Activated CD8-positive, alpha-beta T cell treated with anti-CD3 and anti-CD28 coated beads for 36 hours (primary cell): Measurements from ENCODE around the gene SORL1. TPM values are rescaled to one million over a fixed set of nuclear protein-coding genes. Genes with fewer than 3 reads are reported as not detected.

Experiments used
- ATAC-seq: fragments of 200-7000 bp; cut with Tn5 transposase; one replicate; pipeline ENCODE4 v1.10.0; 2021; ENCODE audit warnings: mild to moderate bottlenecking, moderate library complexity
- CTCF ChIA-PET: fragments of 350-600 bp; sonication (Branson Sonifier 250); formaldehyde crosslinking; loops from one replicate; lab custom pipeline; 2021; ENCODE audit warnings: antibody characterized with exemption; lab: Charles Lee
- POLR2A ChIA-PET: fragments of 350-600 bp; sonication (Branson Sonifier 250); formaldehyde crosslinking; loops from one replicate; lab custom pipeline; 2021; ENCODE audit warnings: antibody characterized with exemption; lab: Charles Lee
- DNase-seq: peaks from one replicate; pipeline ENCODE4 v3.0.0-alpha.2; 2020
- H3K27ac Mint-ChIP-seq: one replicate; pipeline ENCODE4 v1.8.0; 2021; ENCODE audit warnings: mild to moderate bottlenecking, mixed read lengths
- H3K27me3 Mint-ChIP-seq: one replicate; pipeline ENCODE4 v1.8.0; 2021; ENCODE audit warnings: mixed read lengths
- H3K36me3 Mint-ChIP-seq: one replicate; pipeline ENCODE4 v1.8.0; 2021; ENCODE audit warnings: low read depth, mixed read lengths
- H3K4me1 Mint-ChIP-seq: one replicate; pipeline ENCODE4 v1.8.0; 2021; ENCODE audit warnings: low read depth, mixed read lengths
- H3K4me3 Mint-ChIP-seq: one replicate; pipeline ENCODE4 v1.8.0; 2021; ENCODE audit warnings: mild to moderate bottlenecking, moderate library complexity, mixed read lengths
- H3K9me3 Mint-ChIP-seq: one replicate; pipeline ENCODE4 v1.8.0; 2021; ENCODE audit warnings: mixed read lengths
- intact Hi-C: fragments of 100-400 bp; cut with micrococcal nuclease; formaldehyde crosslinking; loops from one replicate; pipeline ENCODE4 v1.10.0; 2022
- total RNA-seq, 2 experiments: library from RNA; stranded (reverse); gene quantifications; one replicate each; pipeline ENCODE4 v1.2.3, GENCODE V29; 2021
- TF ChIP-seq, protein P1 (sequence below): fragments of 200-600 bp; IDR thresholded peaks from one replicate; pipeline ENCODE4 v1.8.0; 2022; ENCODE audit warnings: antibody characterized with exemption, mild to moderate bottlenecking

SORL1 gene
- total RNA-seq, 2 experiments from 2014 or later: 61.1 to 64.6 TPM

DNA sequence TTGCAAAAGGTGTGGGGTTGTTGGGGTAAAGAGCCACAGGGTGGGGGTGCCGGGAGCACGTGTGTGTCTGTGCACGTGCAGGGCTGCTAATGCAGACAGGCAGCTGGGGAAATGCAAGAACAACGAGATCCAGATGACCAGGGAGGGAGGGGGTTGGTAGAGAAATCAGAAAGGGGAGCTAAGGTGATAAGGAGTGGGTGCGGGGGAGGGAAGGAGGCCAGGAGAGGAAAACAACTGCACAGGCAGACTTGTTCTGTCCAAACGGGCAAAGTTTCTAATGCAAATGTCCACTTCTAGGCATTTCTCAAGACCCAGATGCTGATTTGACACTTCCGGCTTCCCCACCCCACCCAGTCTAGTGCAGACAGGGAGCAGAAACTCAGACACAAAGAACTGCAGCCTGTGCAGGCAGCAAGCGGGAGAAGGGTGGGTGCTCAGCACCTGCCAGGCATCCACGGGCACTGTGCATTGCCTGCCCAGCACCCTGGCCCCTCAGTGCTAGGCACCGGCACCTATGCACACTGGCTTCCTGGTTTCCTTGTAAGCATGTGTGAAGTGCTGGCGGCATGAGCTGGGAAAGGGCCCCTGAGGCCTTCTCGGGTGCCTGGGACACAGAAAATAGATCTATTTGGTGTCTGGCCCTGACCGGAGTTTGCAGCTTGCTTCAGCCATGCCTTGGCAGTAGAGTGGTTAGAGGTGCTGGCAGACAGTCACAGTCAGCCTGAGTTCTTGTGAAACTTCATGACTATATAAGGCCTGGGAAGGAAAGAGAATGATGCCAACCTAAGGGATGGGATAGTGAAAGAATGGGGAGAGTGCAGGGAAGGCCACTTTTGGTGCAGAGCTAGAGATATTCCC, 220.7 kb downstream of the SORL1 start:
- H3K36me3 Mint-ChIP-seq: no peaks in the 10 kb centered on the region
- TF ChIP-seq, protein P1, sequence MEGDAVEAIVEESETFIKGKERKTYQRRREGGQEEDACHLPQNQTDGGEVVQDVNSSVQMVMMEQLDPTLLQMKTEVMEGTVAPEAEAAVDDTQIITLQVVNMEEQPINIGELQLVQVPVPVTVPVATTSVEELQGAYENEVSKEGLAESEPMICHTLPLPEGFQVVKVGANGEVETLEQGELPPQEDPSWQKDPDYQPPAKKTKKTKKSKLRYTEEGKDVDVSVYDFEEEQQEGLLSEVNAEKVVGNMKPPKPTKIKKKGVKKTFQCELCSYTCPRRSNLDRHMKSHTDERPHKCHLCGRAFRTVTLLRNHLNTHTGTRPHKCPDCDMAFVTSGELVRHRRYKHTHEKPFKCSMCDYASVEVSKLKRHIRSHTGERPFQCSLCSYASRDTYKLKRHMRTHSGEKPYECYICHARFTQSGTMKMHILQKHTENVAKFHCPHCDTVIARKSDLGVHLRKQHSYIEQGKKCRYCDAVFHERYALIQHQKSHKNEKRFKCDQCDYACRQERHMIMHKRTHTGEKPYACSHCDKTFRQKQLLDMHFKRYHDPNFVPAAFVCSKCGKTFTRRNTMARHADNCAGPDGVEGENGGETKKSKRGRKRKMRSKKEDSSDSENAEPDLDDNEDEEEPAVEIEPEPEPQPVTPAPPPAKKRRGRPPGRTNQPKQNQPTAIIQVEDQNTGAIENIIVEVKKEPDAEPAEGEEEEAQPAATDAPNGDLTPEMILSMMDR: no peak
- no peaks in the 10 kb centered on the region for H3K9me3 Mint-ChIP-seq

DNA sequence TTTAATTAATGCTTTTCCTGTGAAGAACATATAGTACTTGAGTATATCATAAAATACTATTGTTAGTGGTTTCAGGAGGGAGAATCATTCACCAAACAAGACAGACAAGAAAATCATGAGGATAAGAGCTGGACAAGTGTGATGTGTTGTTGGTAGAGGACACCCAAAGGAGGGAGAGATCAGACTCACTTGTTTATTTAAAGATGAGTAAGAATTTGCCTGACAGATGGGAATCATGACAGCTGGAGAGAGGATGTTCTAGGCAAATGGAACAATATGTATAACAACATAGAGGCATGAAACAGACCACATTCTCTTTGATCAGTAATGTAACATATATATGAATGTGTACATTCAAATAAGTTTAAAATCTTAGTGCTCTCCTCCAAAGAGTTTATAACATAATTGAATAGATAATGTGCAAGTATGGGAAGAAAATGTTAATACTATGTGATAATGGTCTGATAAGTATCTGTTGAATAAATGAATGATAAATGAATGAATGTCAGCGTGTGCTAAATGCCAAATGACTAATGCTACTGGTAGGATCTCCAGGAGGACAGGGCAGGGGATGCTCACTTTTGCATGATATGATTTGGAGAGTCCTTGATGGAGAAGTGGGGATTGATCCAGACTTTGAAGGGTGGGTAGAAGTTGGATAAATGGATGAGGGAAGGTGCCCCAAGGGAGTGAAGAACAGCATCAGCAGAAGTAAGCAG, 229.6 kb downstream of the SORL1 start:
- no peak for ATAC-seq
- H3K27me3 Mint-ChIP-seq: peaks cover 1% of the 10 kb centered on the region
- TF ChIP-seq, protein P1: no peak
- ChIA-PET POLR2A (no interaction called here), CTCF (no interaction called here)
- H3K27ac Mint-ChIP-seq: no peak overlapping the region
- no peak overlapping the region for H3K4me3 Mint-ChIP-seq
- no peak for DNase-seq
- H3K9me3 Mint-ChIP-seq: no peaks in the 10 kb centered on the region
- H3K4me1 Mint-ChIP-seq: no peaks in the 10 kb centered on the region
- H3K36me3 Mint-ChIP-seq: no peaks in the 10 kb centered on the region
- intact Hi-C loops: no loop called here

More for the DNA sequence above, 220.7 kb downstream of the SORL1 start:
- Mint-ChIP-seq H3K4me3 (no peak overlapping the region), H3K27ac (no peak overlapping the region), H3K4me1 (no peaks in the 10 kb centered on the region), H3K27me3 (no peaks in the 10 kb centered on the region)
- ChIA-PET POLR2A (no interaction called here), CTCF (interaction anchor here (0.7 kb wide), 1 partner anchor 17 kb away, joined by 3 read pairs; no protein-coding TSS in a partner anchor)
- ATAC-seq (no peak), DNase-seq (no peak)
- intact Hi-C loops: no loop called here

Other genes starting within 250 kb of the SORL1 start
- gene SC5D, start 159.5 kb upstream of the SORL1 start, total RNA-seq: 10 to 100 TPM; 18.2 to 20.5 TPM